ENCODE measurements around the gene NEBL.

The NEBL gene

GRCh38 chr10:20892011-20892585, 5.0 kb downstream of the NEBL start:
- Histone ChIP-seq H3K4me2 (ENCODE audit: low read length) (no peak overlapping the region), H3F3A (ENCODE audit: insufficient read depth, low read length) (no peaks in the 10 kb centered on the region), H3K4me1 (ENCODE audit: insufficient read depth, low read length, severe bottlenecking) (no peaks in the 10 kb centered on the region), H3K4me3 (ENCODE audit: low read depth, low read length, poor library complexity, severe bottlenecking) (no peak overlapping the region), H3K79me2 (ENCODE audit: insufficient read depth, low read length) (no peaks in the 10 kb centered on the region), H3K9ac (ENCODE audit: low read length) (no peak overlapping the region), H3K27me3 (ENCODE audit: insufficient read depth, low read length) (no peaks in the 10 kb centered on the region), H3K9me3 (ENCODE audit: low read length) (no peaks in the 10 kb centered on the region), H3K27ac (ENCODE audit: low read depth, low read length, poor library complexity, severe bottlenecking) (no peak overlapping the region), H3K36me3 (ENCODE audit: insufficient read depth, low read length) (no peaks in the 10 kb centered on the region), H4K20me1 (ENCODE audit: insufficient read depth, low read length) (no peaks in the 10 kb centered on the region), H3K9me2 (ENCODE audit: low read depth, low read length) (no peaks in the 10 kb centered on the region), H2AFZ (ENCODE audit: low read length) (no peak overlapping the region)
- TF ChIP-seq EZH2 (IDR thresholded peaks at IDR 0.05; ENCODE audit: borderline replicate concordance, low read length) = no peak
- TF ChIP-seq, protein P1, sequence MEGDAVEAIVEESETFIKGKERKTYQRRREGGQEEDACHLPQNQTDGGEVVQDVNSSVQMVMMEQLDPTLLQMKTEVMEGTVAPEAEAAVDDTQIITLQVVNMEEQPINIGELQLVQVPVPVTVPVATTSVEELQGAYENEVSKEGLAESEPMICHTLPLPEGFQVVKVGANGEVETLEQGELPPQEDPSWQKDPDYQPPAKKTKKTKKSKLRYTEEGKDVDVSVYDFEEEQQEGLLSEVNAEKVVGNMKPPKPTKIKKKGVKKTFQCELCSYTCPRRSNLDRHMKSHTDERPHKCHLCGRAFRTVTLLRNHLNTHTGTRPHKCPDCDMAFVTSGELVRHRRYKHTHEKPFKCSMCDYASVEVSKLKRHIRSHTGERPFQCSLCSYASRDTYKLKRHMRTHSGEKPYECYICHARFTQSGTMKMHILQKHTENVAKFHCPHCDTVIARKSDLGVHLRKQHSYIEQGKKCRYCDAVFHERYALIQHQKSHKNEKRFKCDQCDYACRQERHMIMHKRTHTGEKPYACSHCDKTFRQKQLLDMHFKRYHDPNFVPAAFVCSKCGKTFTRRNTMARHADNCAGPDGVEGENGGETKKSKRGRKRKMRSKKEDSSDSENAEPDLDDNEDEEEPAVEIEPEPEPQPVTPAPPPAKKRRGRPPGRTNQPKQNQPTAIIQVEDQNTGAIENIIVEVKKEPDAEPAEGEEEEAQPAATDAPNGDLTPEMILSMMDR (IDR thresholded peaks at IDR 0.05; ENCODE audit: low read length) = no peak

- Histone ChIP-seq H3K9me3 (ENCODE audit: low read length) (no peaks in the 10 kb centered on the region), H4K20me1 (ENCODE audit: insufficient read depth, low read length) (no peaks in the 10 kb centered on the region), H3K79me2 (ENCODE audit: insufficient read depth, low read length) (no peaks in the 10 kb centered on the region), H3K36me3 (ENCODE audit: insufficient read depth, low read length) (no peaks in the 10 kb centered on the region), H3K9me2 (ENCODE audit: low read depth, low read length) (no peaks in the 10 kb centered on the region), H3F3A (ENCODE audit: insufficient read depth, low read length) (no peaks in the 10 kb centered on the region), H3K4me1 (ENCODE audit: insufficient read depth, low read length, severe bottlenecking) (no peaks in the 10 kb centered on the region), H2AFZ (ENCODE audit: low read length) (no peak overlapping the region), H3K27me3 (ENCODE audit: insufficient read depth, low read length) (no peaks in the 10 kb centered on the region), H3K27ac (ENCODE audit: low read depth, low read length, poor library complexity, severe bottlenecking) (no peak overlapping the region), H3K9ac (ENCODE audit: low read length) (no peak overlapping the region), H3K4me3 (ENCODE audit: low read depth, low read length, poor library complexity, severe bottlenecking) (no peak overlapping the region), H3K4me2 (ENCODE audit: low read length) (no peak overlapping the region)
- TF ChIP-seq, protein P1 (IDR thresholded peaks at IDR 0.05; ENCODE audit: low read length) = no peak
- no peak for TF ChIP-seq EZH2 (IDR thresholded peaks at IDR 0.05; ENCODE audit: borderline replicate concordance, low read length)
Observed at GRCh38 chr10:20891338-20891714, 5.8 kb downstream of the NEBL start.

- Histone ChIP-seq H3K4me3 (ENCODE audit: low read depth, low read length, poor library complexity, severe bottlenecking) (no peak overlapping the region), H4K20me1 (ENCODE audit: insufficient read depth, low read length) (no peaks in the 10 kb centered on the region), H2AFZ (ENCODE audit: low read length) (no peak overlapping the region), H3K9me3 (ENCODE audit: low read length) (no peaks in the 10 kb centered on the region), H3K27ac (ENCODE audit: low read depth, low read length, poor library complexity, severe bottlenecking) (no peak overlapping the region), H3K9me2 (ENCODE audit: low read depth, low read length) (no peaks in the 10 kb centered on the region), H3K9ac (ENCODE audit: low read length) (no peak overlapping the region), H3K27me3 (ENCODE audit: insufficient read depth, low read length) (no peaks in the 10 kb centered on the region), H3K36me3 (ENCODE audit: insufficient read depth, low read length) (no peaks in the 10 kb centered on the region), H3F3A (ENCODE audit: insufficient read depth, low read length) (no peaks in the 10 kb centered on the region), H3K4me1 (ENCODE audit: insufficient read depth, low read length, severe bottlenecking) (no peaks in the 10 kb centered on the region), H3K79me2 (ENCODE audit: insufficient read depth, low read length) (no peaks in the 10 kb centered on the region), H3K4me2 (ENCODE audit: low read length) (no peak overlapping the region)
- TF ChIP-seq, protein P1 (IDR thresholded peaks at IDR 0.05; ENCODE audit: low read length) = no peak
- TF ChIP-seq EZH2 (IDR thresholded peaks at IDR 0.05; ENCODE audit: borderline replicate concordance, low read length) = no peak
Observed at GRCh38 chr10:20890491-20891337, 6.4 kb downstream of the NEBL start.
